ENCODE data around the gene PKNOX2.

PKNOX2 gene

GRCh38 chr11:125364121-125364826 is 199.7 kb downstream of the PKNOX2 start:
- DNase-seq (ENCODE audit: low spot score): no peak

GRCh38 chr11:125365196-125365931 is 200.8 kb downstream of the PKNOX2 start:
- DNase-seq (ENCODE audit: low spot score): no peak

GRCh38 chr11:125367710-125368109 is 203.2 kb downstream of the PKNOX2 start:
- no peak for DNase-seq (ENCODE audit: low spot score)

- DNase-seq (ENCODE audit: low spot score): no peak
Measured at GRCh38 chr11:125368757-125369156, 204.2 kb downstream of the PKNOX2 start.

DNA sequence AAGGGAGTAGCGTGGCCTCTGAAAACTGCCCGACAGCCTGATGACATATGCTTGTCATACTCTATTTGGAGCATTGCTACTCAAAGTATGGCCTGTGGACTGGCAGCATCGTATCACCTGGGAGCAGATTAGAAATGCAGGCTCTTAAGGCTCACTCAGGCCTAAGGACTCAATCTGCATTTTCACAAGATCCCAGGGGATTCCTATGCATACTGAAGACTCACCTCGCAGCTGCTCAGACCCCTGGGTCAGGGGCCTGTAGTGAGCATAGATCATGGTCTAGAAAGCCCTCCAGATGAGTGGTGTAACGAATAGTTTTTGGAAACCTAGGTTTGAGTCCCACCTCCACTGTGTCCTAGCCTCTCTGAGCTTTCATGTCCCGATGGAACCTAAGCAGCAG is 205.3 kb downstream of the PKNOX2 start:
- no peak for DNase-seq (ENCODE audit: low spot score)

GRCh38 chr11:125370561-125371389 is 206.2 kb downstream of the PKNOX2 start:
- DNase-seq (ENCODE audit: low spot score): no peak

DNA sequence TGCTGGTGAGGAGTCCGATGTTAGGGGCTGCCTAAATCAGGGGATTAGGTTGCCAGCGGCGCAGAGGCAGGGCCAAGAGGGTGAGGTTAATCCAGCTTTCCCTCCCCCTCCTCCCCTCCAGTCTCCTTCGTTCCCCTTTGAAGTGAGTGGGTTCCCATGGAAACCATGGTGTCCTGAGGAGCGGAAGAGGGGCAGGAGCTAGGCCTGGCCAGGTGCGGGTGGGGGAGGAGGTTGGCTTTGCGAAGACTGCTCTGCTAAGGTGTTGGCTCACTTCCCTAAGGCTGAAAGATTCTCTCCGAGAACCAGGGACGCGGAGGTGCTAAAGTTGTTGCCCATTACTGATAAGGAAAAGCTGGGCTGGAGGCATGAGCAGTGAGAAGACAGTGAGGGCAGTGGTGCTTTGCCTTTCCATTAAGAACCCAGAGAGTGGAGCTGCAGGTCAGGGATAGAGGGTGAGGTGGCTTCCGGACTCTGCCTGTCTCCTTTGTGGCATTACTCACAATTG is 206.9 kb downstream of the PKNOX2 start:
- DNase-seq (ENCODE audit: low spot score): no peak

- no peak for DNase-seq (ENCODE audit: low spot score)
Measured at GRCh38 chr11:125372088-125372487, 207.5 kb downstream of the PKNOX2 start.

DNA sequence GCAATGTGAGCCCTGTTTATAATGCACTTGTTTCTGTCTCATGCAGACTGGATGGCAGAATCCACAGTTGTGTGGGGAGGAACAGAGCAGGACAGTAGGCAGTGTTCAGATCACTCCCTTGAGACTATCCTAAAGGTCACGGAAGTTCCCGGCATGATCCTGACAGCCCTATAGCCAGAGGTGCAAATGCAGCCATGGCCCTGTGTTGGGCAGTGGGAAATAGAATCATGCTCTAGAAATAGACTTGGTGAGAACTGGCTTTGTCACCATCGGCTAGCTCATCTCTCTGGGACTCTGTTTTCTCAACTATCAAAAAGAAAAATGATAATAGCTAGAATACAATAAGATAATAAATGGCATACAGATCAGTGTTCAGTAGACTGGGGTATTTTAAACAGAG is 208.4 kb downstream of the PKNOX2 start:
- no peak for DNase-seq (ENCODE audit: low spot score)

- no peak for DNase-seq (ENCODE audit: low spot score)
Measured at GRCh38 chr11:125373426-125374391, 209.2 kb downstream of the PKNOX2 start.

DNA sequence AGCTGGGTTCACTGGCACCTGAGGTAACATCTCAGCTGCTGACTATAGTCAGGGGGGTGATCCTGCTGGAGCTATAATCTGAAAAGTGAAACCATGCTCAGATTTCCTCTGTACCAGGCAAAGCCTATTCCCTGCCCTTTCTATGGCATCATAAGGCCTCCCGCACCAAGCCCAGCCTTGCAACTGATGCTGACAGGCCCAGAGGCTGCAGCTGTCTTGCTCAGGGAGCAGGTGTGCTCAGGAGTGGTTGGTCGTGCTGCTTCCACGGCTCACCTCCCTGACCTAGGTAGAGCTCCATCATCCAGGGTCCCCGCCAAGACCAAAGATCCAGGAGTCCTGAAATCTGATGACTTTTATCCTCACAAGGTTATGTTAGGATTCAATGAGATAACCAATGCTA is 209.8 kb downstream of the PKNOX2 start:
- no peak for DNase-seq (ENCODE audit: low spot score)

DNA sequence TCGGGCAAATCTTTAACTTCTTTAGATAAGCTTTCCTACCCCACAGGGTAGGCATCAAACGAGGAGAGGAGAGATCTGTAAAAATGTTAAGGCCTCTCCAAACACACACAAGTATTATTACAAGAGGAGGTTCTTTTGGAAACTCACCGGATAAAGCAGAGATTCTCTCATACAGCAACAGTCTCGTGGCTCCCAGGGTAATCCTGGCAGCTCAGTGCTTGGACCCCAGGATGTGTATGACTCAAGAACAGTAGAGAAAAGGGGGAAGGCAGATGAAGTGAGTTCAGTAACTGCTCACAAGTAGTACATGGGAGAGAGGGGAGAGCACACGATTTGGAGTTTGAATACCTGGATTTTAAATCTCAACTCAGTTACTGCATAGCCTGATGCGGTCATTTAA is 210.6 kb downstream of the PKNOX2 start:
- no peak for DNase-seq (ENCODE audit: low spot score)

GRCh38 chr11:125376117-125376516 is 211.6 kb downstream of the PKNOX2 start:
- no peak for DNase-seq (ENCODE audit: low spot score)

GRCh38 chr11:125376856-125377255 is 212.3 kb downstream of the PKNOX2 start:
- no peak for DNase-seq (ENCODE audit: low spot score)

DNA sequence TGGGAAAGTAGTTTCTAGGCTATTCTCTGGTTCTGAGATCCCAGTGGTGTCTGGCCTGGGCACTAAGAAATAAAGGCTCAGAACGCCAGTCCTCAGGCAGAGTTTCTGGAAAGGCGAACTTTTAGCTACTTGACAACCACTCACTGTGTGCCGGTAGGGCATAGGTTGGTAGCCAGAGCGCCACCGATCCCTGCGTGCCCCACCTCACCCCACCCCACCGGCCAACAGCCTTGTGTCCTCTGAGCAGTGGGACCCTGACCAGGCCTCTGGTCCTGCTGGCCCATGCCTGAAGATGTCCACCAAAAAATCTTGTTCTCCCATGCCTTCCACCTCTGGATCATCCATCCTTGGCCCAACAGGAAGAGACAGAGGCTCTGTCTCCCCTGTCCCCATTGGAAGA is 213.5 kb downstream of the PKNOX2 start:
- no peak for DNase-seq (ENCODE audit: low spot score)

- no peak for DNase-seq (ENCODE audit: low spot score)
Measured at GRCh38 chr11:125378571-125378970, 214.0 kb downstream of the PKNOX2 start.

DNA sequence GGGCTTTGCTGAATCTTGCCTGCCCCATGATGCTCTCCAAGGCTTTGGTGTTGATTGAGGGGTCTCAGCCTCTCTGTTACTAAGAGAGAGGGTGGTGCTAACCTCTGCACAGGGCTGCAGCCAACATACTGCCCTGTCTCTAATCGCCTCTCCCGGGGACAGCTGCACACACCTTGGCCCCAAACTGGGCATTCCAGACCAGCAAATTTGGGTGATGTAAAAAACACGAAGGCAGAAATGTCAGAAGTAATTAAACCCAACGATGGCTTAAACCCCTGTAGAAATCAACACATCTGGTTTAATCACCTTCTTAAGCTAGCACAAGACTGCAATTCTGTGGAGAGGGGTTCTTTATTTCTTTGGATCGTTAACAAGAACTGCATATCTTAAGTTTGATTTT is 215.0 kb downstream of the PKNOX2 start:
- no peak for DNase-seq (ENCODE audit: low spot score)

- DNase-seq (ENCODE audit: low spot score): no peak
Measured at GRCh38 chr11:125379981-125380380, 215.4 kb downstream of the PKNOX2 start.

- DNase-seq (ENCODE audit: low spot score): no peak
Measured at GRCh38 chr11:125380756-125381445, 216.3 kb downstream of the PKNOX2 start.

DNA sequence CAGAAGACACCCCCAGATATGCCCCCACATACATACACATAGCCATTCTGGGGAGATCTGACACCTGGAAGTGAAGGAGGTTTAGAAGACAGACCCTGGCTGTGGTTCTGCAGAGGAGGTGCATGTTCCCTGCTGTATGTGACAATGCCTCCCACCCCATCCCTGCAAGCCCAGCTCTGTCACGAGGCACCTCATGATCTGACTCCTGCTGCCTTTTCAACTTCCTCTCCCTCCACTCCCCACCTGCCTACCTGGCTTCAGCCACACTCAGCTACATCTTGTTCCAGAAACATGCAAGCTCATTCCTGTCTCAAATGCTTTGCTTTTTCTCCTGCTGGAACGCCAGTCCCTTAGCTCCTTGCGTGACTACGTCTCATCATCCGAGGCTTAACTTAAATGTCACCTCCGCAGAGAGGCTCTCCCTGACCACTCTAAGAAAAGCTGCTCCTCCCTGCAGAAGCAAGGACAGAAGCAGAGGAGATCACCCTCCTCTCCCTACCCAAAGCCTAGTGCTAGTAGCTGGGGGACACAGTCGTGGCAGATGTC is 217.0 kb downstream of the PKNOX2 start:
- no peak for DNase-seq (ENCODE audit: low spot score)

All from germinal center (tissue), 1 donor.